ENCODE data around the gene QARS1.
A peak's percentile ranks its signal among the peaks of the same experiment; 100 is the strongest.

Gene QARS1

DNA sequence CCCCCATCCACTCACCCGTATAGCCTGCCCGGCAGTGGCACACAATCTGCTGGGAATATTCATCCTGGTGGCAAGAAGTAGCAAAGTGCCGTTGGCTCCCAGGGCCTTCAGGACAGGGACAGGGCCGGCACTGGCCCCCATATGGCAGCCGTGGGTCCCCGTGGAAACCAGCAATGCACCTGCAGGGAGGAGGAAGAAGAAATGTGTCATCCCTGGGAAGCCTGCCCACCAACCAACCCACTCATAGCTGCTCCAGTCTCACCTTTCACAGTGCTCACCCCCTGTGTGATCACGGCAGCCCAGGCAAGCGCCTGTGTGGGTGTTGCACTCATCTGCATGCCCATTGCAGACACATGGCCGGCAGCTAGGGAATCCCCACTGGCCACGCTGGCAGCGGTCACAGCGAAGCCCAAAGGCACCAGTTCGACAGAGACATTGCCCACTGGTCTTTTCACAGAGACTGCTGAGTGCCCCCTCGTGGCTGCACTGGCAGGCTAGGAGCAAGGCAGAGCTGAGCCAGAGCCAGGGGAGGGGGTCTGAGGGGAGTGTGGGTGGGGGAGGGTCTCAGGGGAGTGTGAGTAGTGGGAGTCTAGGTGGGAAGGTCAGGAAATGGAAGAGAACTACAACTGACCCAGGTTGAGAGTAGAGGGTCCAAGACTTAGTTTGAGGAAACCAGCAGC is 20.6 kb upstream of the QARS1 start:
- TF ChIP-seq, protein P1, sequence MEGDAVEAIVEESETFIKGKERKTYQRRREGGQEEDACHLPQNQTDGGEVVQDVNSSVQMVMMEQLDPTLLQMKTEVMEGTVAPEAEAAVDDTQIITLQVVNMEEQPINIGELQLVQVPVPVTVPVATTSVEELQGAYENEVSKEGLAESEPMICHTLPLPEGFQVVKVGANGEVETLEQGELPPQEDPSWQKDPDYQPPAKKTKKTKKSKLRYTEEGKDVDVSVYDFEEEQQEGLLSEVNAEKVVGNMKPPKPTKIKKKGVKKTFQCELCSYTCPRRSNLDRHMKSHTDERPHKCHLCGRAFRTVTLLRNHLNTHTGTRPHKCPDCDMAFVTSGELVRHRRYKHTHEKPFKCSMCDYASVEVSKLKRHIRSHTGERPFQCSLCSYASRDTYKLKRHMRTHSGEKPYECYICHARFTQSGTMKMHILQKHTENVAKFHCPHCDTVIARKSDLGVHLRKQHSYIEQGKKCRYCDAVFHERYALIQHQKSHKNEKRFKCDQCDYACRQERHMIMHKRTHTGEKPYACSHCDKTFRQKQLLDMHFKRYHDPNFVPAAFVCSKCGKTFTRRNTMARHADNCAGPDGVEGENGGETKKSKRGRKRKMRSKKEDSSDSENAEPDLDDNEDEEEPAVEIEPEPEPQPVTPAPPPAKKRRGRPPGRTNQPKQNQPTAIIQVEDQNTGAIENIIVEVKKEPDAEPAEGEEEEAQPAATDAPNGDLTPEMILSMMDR (IDR thresholded peaks at IDR 0.05; ENCODE audit: control extremely low read depth, extremely low read depth, low read depth, missing control alignments) = peak; percentile 52
- ChIA-PET CTCF (interaction anchor here (0.8 to 1.8 kb wide), 6 partner anchors 30 to 324 kb away, joined by 3 to 6 read pairs (median 3); partner anchors contain the start of genes CCDC71 and NDUFAF3), POLR2A (no interaction called here)
- no peak for DNase-seq (ENCODE audit: extremely low spot score)

DNA sequence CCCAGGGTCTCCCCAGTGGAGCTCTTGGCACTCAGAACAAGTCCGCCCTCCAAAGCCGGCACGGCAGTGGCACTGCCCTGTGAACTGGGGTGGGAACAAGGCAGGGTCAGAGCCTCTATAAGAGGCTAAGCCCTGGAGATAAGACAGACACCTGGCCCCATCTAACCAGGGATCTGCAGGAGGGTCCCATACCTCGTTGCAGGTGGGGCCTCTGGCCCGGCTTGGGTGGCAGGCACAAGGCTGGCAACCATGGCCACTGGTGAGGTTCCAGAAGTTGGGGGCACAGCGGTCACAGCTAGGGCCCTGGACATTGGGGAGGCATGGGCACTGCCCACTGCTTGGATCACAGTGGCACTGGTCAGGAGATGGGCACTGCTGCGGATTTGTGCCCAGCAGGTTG is 19.6 kb upstream of the QARS1 start:
- ChIA-PET POLR2A (interaction anchor here (0.5 kb wide), 2 partner anchors 41 to 267 kb away, joined by 3 to 4 read pairs; no protein-coding TSS in a partner anchor), CTCF (interaction anchor here (1.1 to 1.8 kb wide), 2 partner anchors 41 to 138 kb away, joined by 3 to 6 read pairs; partner anchors contain the start of gene CCDC71)
- no peak for DNase-seq (ENCODE audit: extremely low spot score)
- TF ChIP-seq, protein P1 (IDR thresholded peaks at IDR 0.05; ENCODE audit: control extremely low read depth, extremely low read depth, low read depth, missing control alignments) = no peak

DNA sequence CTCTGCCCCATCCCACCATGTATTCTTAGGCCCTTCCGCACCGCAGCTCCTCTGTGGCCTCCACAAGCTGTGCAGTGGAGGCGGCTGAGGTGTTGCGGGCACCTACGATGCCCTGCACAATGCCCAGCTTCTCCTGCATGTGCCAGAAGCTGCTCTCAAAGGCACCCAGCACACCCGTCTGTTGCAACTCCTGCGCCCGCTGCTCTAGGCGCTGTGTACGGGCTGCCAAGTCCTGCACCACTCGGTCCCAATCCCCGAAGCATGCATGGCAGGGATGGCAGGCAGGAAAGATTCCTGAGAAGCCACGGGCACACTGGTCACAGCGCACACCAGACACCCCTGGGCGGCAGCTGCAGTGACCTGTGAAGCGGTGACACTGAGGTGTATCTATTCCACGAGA is 19.1 kb upstream of the QARS1 start:
- no peak for DNase-seq (ENCODE audit: extremely low spot score)
- TF ChIP-seq, protein P1 (IDR thresholded peaks at IDR 0.05; ENCODE audit: control extremely low read depth, extremely low read depth, low read depth, missing control alignments) = no peak
- ChIA-PET CTCF (no interaction called here), POLR2A (no interaction called here)

DNA sequence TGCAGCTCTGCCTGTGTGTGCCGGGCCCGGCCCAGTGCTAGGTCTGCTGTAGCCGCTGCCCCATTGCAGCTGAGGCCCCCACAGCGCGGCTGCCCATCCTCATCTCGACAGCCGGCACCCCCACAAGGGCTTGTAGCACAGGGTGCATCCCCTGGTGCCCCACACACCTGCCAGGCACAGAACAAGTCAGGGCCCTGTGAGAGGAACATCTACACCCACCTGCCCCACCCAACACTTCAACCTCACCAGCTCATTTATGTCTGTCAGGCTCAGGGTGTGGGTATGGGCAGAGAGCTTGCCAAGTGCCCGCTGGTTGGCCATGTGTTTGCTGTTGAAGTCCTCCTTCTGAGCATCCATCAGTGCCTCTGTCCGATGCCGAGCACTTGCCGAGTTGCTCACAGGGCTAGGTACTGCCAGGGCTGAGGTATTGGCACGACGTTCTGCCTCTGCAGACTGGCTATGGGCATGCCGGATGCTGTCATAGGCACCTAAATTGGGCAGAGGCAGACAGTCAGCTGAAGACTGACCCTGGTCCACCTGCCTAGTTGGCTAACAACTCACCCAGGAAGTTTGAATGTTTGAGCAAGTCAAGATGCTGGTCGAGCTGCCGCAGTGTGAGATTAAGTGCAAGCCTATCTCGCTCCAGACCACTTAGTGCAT is 18.5 kb upstream of the QARS1 start:
- DNase-seq (ENCODE audit: extremely low spot score) = no peak
- ChIA-PET CTCF (interaction anchor here (0.7 kb wide), 1 partner anchor 17 kb away, joined by 3 read pairs; no protein-coding TSS in a partner anchor), POLR2A (no interaction called here)
- TF ChIP-seq, protein P1 (IDR thresholded peaks at IDR 0.05; ENCODE audit: control extremely low read depth, extremely low read depth, low read depth, missing control alignments) = no peak

DNA sequence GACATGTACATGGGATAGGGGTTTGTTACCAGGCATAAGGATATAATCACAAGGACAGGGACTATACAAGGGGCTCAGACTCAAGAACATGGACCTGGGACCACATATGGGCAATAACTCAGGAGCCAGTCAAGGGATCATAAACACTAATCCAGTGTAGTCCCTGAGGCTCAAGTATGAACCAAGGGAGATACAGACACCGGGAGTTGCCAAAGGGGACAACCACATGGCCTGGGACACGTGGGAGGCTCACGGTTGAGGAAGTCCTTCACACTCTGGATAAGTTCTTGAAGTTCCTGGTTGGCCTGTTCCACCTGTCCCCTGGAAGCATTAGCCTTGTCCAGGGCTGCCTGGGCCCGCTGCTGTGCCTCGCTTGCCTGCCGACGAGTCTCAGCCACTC is 17.9 kb upstream of the QARS1 start:
- no peak for DNase-seq (ENCODE audit: extremely low spot score)
- TF ChIP-seq, protein P1 (IDR thresholded peaks at IDR 0.05; ENCODE audit: control extremely low read depth, extremely low read depth, low read depth, missing control alignments) = no peak
- CTCF ChIA-PET = interaction anchor here (0.7 to 1.4 kb wide), 2 partner anchors 17 to 49 kb away, joined by 3 to 5 read pairs; partner anchors contain the start of gene KLHDC8B
- POLR2A ChIA-PET = no interaction called here

DNA sequence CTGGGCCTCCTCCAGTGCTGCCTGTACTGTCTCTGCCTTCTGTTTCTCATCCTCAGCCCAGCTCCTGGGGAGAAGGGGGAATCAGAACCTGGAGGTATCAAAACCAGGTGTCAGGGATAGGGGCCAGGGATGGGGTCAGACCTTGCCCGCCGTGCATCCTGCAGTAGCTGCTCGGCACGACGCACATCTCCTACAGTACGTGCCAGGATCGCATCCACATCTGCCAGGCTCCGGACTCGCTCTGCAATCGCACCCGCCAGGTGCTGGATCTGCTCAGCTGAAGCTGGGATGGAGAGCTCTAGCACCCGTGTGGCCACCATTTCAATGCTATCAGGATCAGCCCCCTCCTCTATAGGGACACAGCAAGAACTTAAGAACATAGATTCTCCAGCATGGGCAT is 17.5 kb upstream of the QARS1 start:
- TF ChIP-seq, protein P1 (IDR thresholded peaks at IDR 0.05; ENCODE audit: control extremely low read depth, extremely low read depth, low read depth, missing control alignments) = no peak
- no peak for DNase-seq (ENCODE audit: extremely low spot score)
- POLR2A ChIA-PET = interaction anchor here (1.7 kb wide), 1 partner anchor 93 kb away, joined by 4 read pairs; the partner anchor contains the start of gene IMPDH2
- CTCF ChIA-PET = interaction anchor here (0.7 to 1.9 kb wide), 4 partner anchors 36 to 134 kb away, joined by 3 to 5 read pairs (median 4); partner anchors contain the start of gene KLHDC8B
